Neural cell (in vitro differentiated cells): ENCODE measurements around the gene SLC25A47. TPM values are rescaled to one million over a fixed set of nuclear protein-coding genes. Genes with fewer than 3 reads are reported as not detected.
A peak's percentile ranks its signal among the peaks of the same experiment; 100 is the strongest.

Source experiments
- H2AFZ ChIP-seq: fragments of 200-600, 300-800 bp; sonication (generic), shearing (Covaris generic); 2 replicates; pipeline ENCODE4 v1.6.0; 2014; ENCODE audit warnings: low read depth, mild to moderate bottlenecking, antibody characterized with exemption, low read length, moderate library complexity
- H3F3A ChIP-seq: fragments of 200-600 bp; shearing (Covaris generic); 2 replicates; pipeline ENCODE4 v1.6.1; 2016; ENCODE audit warnings: mild to moderate bottlenecking, moderate library complexity, mixed read lengths, antibody characterized with exemption, low read length; ENCODE audit not compliant: insufficient read depth, poor library complexity, severe bottlenecking
- H3K27ac ChIP-seq: fragments of 200-600, 300-800 bp; sonication (generic), shearing (Covaris generic); 2 replicates; pipeline ENCODE4 v1.5.1; 2014; ENCODE audit warnings: mild to moderate bottlenecking, low read length, moderate library complexity
- H3K27me3 ChIP-seq: fragments of 300-800, 200-600 bp; sonication (generic), shearing (Covaris generic); 2 replicates; pipeline ENCODE4 v1.6.0; 2014; ENCODE audit warnings: mild to moderate bottlenecking, low read depth, low read length, moderate library complexity; ENCODE audit not compliant: insufficient read depth
- H3K36me3 ChIP-seq: fragments of 300-800, 200-600 bp; sonication (generic), shearing (Covaris generic); 2 replicates; pipeline ENCODE4 v1.5.1; 2014; ENCODE audit warnings: mild to moderate bottlenecking, antibody characterized with exemption, low read length, moderate library complexity; ENCODE audit not compliant: insufficient read depth
- H3K4me2 ChIP-seq: fragments of 300-800, 200-600 bp; sonication (generic), shearing (Covaris generic); 2 replicates; pipeline ENCODE4 v1.6.0; 2014; ENCODE audit warnings: mild to moderate bottlenecking, low read length
- H3K4me3 ChIP-seq: fragments of 300-800, 200-600 bp; sonication (generic), shearing (Covaris generic); 2 replicates; pipeline ENCODE4 v1.5.1; 2014; ENCODE audit warnings: mild to moderate bottlenecking, low read length, moderate library complexity
- H3K79me2 ChIP-seq: fragments of 200-600 bp; shearing (Covaris generic); replicated peaks from 2 replicates; pipeline ENCODE4 v1.6.0; 2014; ENCODE audit warnings: mild to moderate bottlenecking, low read length, moderate library complexity; ENCODE audit not compliant: insufficient read depth
- H3K9ac ChIP-seq: fragments of 300-800, 200-600 bp; sonication (generic), shearing (Covaris generic); 2 replicates; pipeline ENCODE4 v1.6.1; 2016; ENCODE audit warnings: mild to moderate bottlenecking, low read length, mixed read lengths
- H3K9me2 ChIP-seq: fragments of 200-600 bp; shearing (Covaris generic); 2 replicates; pipeline ENCODE4 v1.6.1; 2016; ENCODE audit warnings: mild to moderate bottlenecking, low read length, mixed read lengths; ENCODE audit not compliant: insufficient read depth
- H3K9me3 ChIP-seq: fragments of 200-600, 300-800 bp; sonication (generic), shearing (Covaris generic); 2 replicates; pipeline ENCODE4 v1.6.1; 2016; ENCODE audit warnings: mild to moderate bottlenecking, mixed run types, low read length, moderate library complexity, mixed read lengths
- H4K20me1 ChIP-seq: fragments of 200-600 bp; shearing (Covaris generic); 2 replicates; pipeline ENCODE4 v1.6.1; 2016; ENCODE audit warnings: mild to moderate bottlenecking, mixed run types; ENCODE audit not compliant: insufficient read depth
- CTCF ChIP-seq: fragments of 450-650 bp; IDR thresholded peaks from 2 replicates; pipeline ENCODE4 v1.5.1; 2014; ENCODE audit warnings: antibody characterized with exemption, mild to moderate bottlenecking, moderate library complexity; ENCODE audit not compliant: poor library complexity, severe bottlenecking
- EP300 ChIP-seq: fragments of 450-650 bp; conservative IDR thresholded peaks from 2 replicates; pipeline ENCODE4 v1.6.1; 2014; ENCODE audit warnings: antibody characterized with exemption, mild to moderate bottlenecking, moderate library complexity; ENCODE audit not compliant: poor library complexity, severe bottlenecking
- EZH2 ChIP-seq: fragments of 200-600, 300-800 bp; shearing (Covaris generic), sonication (generic); IDR thresholded peaks from 2 replicates; pipeline ENCODE4 v1.6.1; 2014; ENCODE audit warnings: antibody characterized with exemption, low read length, borderline replicate concordance, mild to moderate bottlenecking; ENCODE audit not compliant: insufficient read depth, poor library complexity, severe bottlenecking
- MXI1 ChIP-seq: fragments of 450-650 bp; conservative IDR thresholded peaks from 2 replicates; pipeline ENCODE4 v1.6.1; 2014; ENCODE audit warnings: antibody characterized with exemption, mild to moderate bottlenecking; ENCODE audit not compliant: poor library complexity, severe bottlenecking
- POLR2AphosphoS5 ChIP-seq: IDR thresholded peaks from 2 replicates; pipeline ENCODE4 v1.6.1; 2012
- RAD21 ChIP-seq: fragments of 450-650 bp; conservative IDR thresholded peaks from 2 replicates; pipeline ENCODE4 v1.6.1; 2014; ENCODE audit warnings: antibody characterized with exemption, mild to moderate bottlenecking, moderate library complexity
- REST ChIP-seq: IDR thresholded peaks from 2 replicates; pipeline ENCODE4 v1.6.1; 2012; ENCODE audit warnings: borderline replicate concordance
- SMC3 ChIP-seq: fragments of 450-650 bp; conservative IDR thresholded peaks from 2 replicates; pipeline ENCODE4 v1.6.1; 2014; ENCODE audit warnings: antibody characterized with exemption, mild to moderate bottlenecking, moderate library complexity; ENCODE audit not compliant: poor library complexity
- TAF1 ChIP-seq: IDR thresholded peaks from 2 replicates; pipeline ENCODE4 v1.6.1; 2012; ENCODE audit warnings: low read depth
- polyA plus RNA-seq: library from polyadenylated mRNA; depleted of rRNA; stranded (reverse); fragments of >200 nt; gene quantifications from 2 replicates; pipeline ENCODE4 v1.2.3, GENCODE V29; 2014

The SLC25A47 gene
- polyA plus RNA-seq, 1 donor from 2014 or later: not detected

GRCh38 chr14:100372357-100373048, 49.4 kb downstream of the SLC25A47 start:
- H3K27me3 ChIP-seq: no peaks in the 10 kb centered on the region
- H3K9ac ChIP-seq: no peak overlapping the region
- H2AFZ ChIP-seq: no peak overlapping the region
- H3K36me3 ChIP-seq: no peaks in the 10 kb centered on the region
- TF ChIP-seq POLR2AphosphoS5: no peak
- TF ChIP-seq TAF1: no peak
- no peak for TF ChIP-seq MXI1
- TF ChIP-seq CTCF: no peak
- no peak for TF ChIP-seq EZH2
- TF ChIP-seq RAD21: no peak
- no peak for TF ChIP-seq REST
- no peak for TF ChIP-seq SMC3
- no peak for TF ChIP-seq EP300
- no peak overlapping the region for H3K27ac ChIP-seq
- no peak overlapping the region for H3K4me3 ChIP-seq
- H3K79me2 ChIP-seq: peaks cover 7% of the 10 kb centered on the region
- no peak overlapping the region for H3K4me2 ChIP-seq
- no peaks in the 10 kb centered on the region for H3K9me2 ChIP-seq
- no peaks in the 10 kb centered on the region for H3K9me3 ChIP-seq
- no peaks in the 10 kb centered on the region for H4K20me1 ChIP-seq
- H3F3A ChIP-seq: no peaks in the 10 kb centered on the region

- no peaks in the 10 kb centered on the region for H3K36me3 ChIP-seq
- H3K4me2 ChIP-seq: no peak overlapping the region
- H3K9me2 ChIP-seq: no peaks in the 10 kb centered on the region
- peak overlapping the region; percentile 96 for H3K4me3 ChIP-seq
- no peak overlapping the region for H3K27ac ChIP-seq
- H2AFZ ChIP-seq: no peak overlapping the region
- no peaks in the 10 kb centered on the region for H3K27me3 ChIP-seq
- H3K9ac ChIP-seq: no peak overlapping the region
- H3K79me2 ChIP-seq: peaks cover 12% of the 10 kb centered on the region
- no peaks in the 10 kb centered on the region for H3F3A ChIP-seq
- H4K20me1 ChIP-seq: no peaks in the 10 kb centered on the region
- TF ChIP-seq CTCF: no peak
- no peak for TF ChIP-seq EP300
- TF ChIP-seq REST: no peak
- H3K9me3 ChIP-seq: no peaks in the 10 kb centered on the region
Observed at GRCh38 chr14:100374270-100374669, 51.1 kb downstream of the SLC25A47 start.
